ENCODE measurements around the gene TSC22D1. TPM values are rescaled to one million over a fixed set of nuclear protein-coding genes. Genes with fewer than 3 reads are reported as not detected.

The TSC22D1 gene
- total RNA-seq, 1 experiment from 2014 or later, result 37.2 TPM

- ChIA-PET POLR2A (ENCODE audit: low non-redundant PET) (no interaction called here), CTCF (interaction anchor here (0.6 kb wide), 1 partner anchor 298 kb away, joined by 3 read pairs; no protein-coding TSS in a partner anchor)
- Histone ChIP-seq H3K4me3 (ENCODE audit: low read depth, low read length, poor library complexity, severe bottlenecking) (no peak overlapping the region), H3K27me3 (replicated peaks; ENCODE audit: insufficient read depth, low read depth, low read length, poor library complexity) (no peaks in the 10 kb centered on the region), H3K4me1 (ENCODE audit: insufficient read depth, low read length, poor library complexity, severe bottlenecking) (no peaks in the 10 kb centered on the region), H3K27ac (ENCODE audit: low read depth, low read length, poor library complexity, severe bottlenecking) (no peak overlapping the region), H3K36me3 (ENCODE audit: insufficient read depth, low read length, poor library complexity, severe bottlenecking) (no peaks in the 10 kb centered on the region), H3K9me3 (ENCODE audit: low read depth, low read length, poor library complexity, severe bottlenecking) (no peaks in the 10 kb centered on the region)
- no peak for DNase-seq (ENCODE audit: low spot score)
- no peak for TF ChIP-seq EZH2 (IDR thresholded peaks at IDR 0.05; ENCODE audit: borderline replicate concordance, low read depth, low read length, poor library complexity, severe bottlenecking)
- no peak for TF ChIP-seq CTCF (conservative IDR thresholded peaks at IDR 0.05; ENCODE audit: low read depth, low read length)
- BruUV-seq (replicated peaks), result no TSS peak
- intact Hi-C loops (cut with micrococcal nuclease; ENCODE audit: unreplicated experiment), result no loop called here
These were observed 68.5 kb downstream of the TSC22D1 start for GRCh38 chr13:44507639-44508038.

- ChIA-PET CTCF (no interaction called here), POLR2A (ENCODE audit: low non-redundant PET) (no interaction called here)
- TF ChIP-seq EZH2 (IDR thresholded peaks at IDR 0.05; ENCODE audit: borderline replicate concordance, low read depth, low read length, poor library complexity, severe bottlenecking), result no peak
- no peak for TF ChIP-seq CTCF (conservative IDR thresholded peaks at IDR 0.05; ENCODE audit: low read depth, low read length)
- Histone ChIP-seq H3K27ac (ENCODE audit: low read depth, low read length, poor library complexity, severe bottlenecking) (no peak overlapping the region), H3K36me3 (ENCODE audit: insufficient read depth, low read length, poor library complexity, severe bottlenecking) (no peaks in the 10 kb centered on the region), H3K9me3 (ENCODE audit: low read depth, low read length, poor library complexity, severe bottlenecking) (no peaks in the 10 kb centered on the region), H3K4me1 (ENCODE audit: insufficient read depth, low read length, poor library complexity, severe bottlenecking) (no peaks in the 10 kb centered on the region), H3K27me3 (replicated peaks; ENCODE audit: insufficient read depth, low read depth, low read length, poor library complexity) (no peaks in the 10 kb centered on the region), H3K4me3 (ENCODE audit: low read depth, low read length, poor library complexity, severe bottlenecking) (no peak overlapping the region)
- no peak for DNase-seq (ENCODE audit: low spot score)
- no TSS peak for BruUV-seq (replicated peaks)
- intact Hi-C loops (cut with micrococcal nuclease; ENCODE audit: unreplicated experiment), result no loop called here
These were observed 69.4 kb downstream of the TSC22D1 start for GRCh38 chr13:44506719-44507118.

- H3K36me3 ChIP-seq (ENCODE audit: insufficient read depth, low read length, poor library complexity, severe bottlenecking), result no peaks in the 10 kb centered on the region
- no TSS peak for BruUV-seq (replicated peaks)
- ChIA-PET CTCF (no interaction called here), POLR2A (ENCODE audit: low non-redundant PET) (no interaction called here)
- no peak for DNase-seq (ENCODE audit: low spot score)
- TF ChIP-seq CTCF (conservative IDR thresholded peaks at IDR 0.05; ENCODE audit: low read depth, low read length) (no peak), EZH2 (IDR thresholded peaks at IDR 0.05; ENCODE audit: borderline replicate concordance, low read depth, low read length, poor library complexity, severe bottlenecking) (no peak)
- no peaks in the 10 kb centered on the region for H3K27me3 ChIP-seq (replicated peaks; ENCODE audit: insufficient read depth, low read depth, low read length, poor library complexity)
- intact Hi-C loops (cut with micrococcal nuclease; ENCODE audit: unreplicated experiment), result no loop called here
- no peaks in the 10 kb centered on the region for H3K9me3 ChIP-seq (ENCODE audit: low read depth, low read length, poor library complexity, severe bottlenecking)
- no peaks in the 10 kb centered on the region for H3K4me1 ChIP-seq (ENCODE audit: insufficient read depth, low read length, poor library complexity, severe bottlenecking)
- H3K4me3 ChIP-seq (ENCODE audit: low read depth, low read length, poor library complexity, severe bottlenecking), result no peak overlapping the region
- H3K27ac ChIP-seq (ENCODE audit: low read depth, low read length, poor library complexity, severe bottlenecking), result no peak overlapping the region
These were observed 69.9 kb downstream of the TSC22D1 start for GRCh38 chr13:44506251-44506650.

All from A673 (cell line).